ENCODE results near the gene ME3.
"Not testable (repeated sequence)": the region's sequence is repeated elsewhere in the genome, so short reads cannot be mapped to it uniquely, and the experiment has no call there.

ME3 gene

DNA sequence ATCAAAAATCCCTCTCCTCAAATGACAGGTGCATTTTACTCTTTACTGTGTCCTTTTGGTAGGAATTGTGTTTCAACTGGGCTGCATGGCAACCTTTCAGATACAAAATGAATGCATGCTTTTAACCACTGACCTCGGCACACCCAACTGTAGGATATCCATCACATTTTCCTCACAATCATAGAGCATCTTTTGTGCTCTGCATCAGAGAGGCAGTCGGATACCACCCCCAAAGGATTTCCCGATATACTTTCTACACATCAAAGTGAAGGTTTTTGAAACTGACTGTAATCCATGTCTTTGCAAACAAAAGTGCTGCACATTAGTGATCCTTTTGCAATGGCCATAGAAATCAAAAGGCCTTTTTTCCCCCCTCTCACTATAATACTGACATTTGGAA lies 9.1 kb downstream of the ME3 start:
- H3K4me3 ChIP-seq (ENCODE audit: low read depth, low read length): no peak overlapping the region
- TF ChIP-seq CTCF (IDR thresholded peaks at IDR 0.05; ENCODE audit: insufficient read depth, low read depth, low read length, missing control alignments): no peak
- no peak for DNase-seq (ENCODE audit: low read depth)

GRCh38 chr11:86660736-86661135 lies 11.7 kb downstream of the ME3 start:
- no peak for DNase-seq (ENCODE audit: low read depth)
- no peak overlapping the region for H3K4me3 ChIP-seq (ENCODE audit: low read depth, low read length)
- no peak for TF ChIP-seq CTCF (IDR thresholded peaks at IDR 0.05; ENCODE audit: insufficient read depth, low read depth, low read length, missing control alignments)

DNA sequence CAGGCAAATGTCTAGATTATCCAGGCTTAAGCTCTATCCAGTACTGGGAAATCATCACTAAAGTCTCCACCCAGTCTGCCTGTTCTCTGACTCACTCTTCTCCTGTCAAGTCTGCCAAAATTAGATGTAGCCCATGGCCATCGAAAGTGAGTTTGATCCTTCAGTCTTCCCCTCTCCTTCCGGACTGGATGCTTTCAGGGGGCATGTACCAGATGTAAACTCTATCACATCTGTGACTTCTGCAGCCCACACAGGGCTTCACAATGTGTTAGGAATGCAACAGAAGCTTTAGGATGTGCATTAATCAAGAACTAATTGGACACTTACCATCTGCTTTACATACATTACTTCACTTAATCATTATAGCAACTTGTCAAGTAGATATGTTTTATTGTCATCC lies 12.3 kb downstream of the ME3 start:
- no peak for DNase-seq (ENCODE audit: low read depth)
- no peak for TF ChIP-seq CTCF (IDR thresholded peaks at IDR 0.05; ENCODE audit: insufficient read depth, low read depth, low read length, missing control alignments)
- H3K4me3 ChIP-seq (ENCODE audit: low read depth, low read length): no peak overlapping the region

- no peak overlapping the region for H3K4me3 ChIP-seq (ENCODE audit: low read depth, low read length)
- DNase-seq (ENCODE audit: low read depth): no peak
- TF ChIP-seq CTCF (IDR thresholded peaks at IDR 0.05; ENCODE audit: insufficient read depth, low read depth, low read length, missing control alignments): no peak
Observed at GRCh38 chr11:86658534-86658933, 13.9 kb downstream of the ME3 start.

- H3K4me3 ChIP-seq (ENCODE audit: low read depth, low read length); DNase-seq (ENCODE audit: low read depth): not testable (repeated sequence)
Observed at GRCh38 chr11:86645212-86645611, 27.2 kb downstream of the ME3 start.

DNA sequence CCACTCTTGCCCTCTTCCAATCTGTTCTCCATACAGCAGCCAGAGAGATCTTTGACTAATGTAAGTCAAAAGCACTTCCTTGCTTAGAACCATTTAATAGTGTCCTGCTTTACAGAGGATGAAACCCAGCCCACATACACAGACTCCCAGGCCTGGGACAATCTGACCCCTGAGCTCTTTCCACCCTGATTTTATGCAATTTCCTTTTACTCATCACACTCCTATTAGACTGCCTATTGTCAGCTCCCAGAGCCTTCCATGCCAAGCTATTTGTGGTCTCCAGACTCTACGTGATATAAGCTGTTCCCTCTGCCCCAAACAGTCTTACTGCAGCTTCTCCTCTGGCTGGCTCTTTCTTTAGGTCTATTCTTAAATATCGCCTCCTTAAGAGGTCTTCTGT lies 28.1 kb downstream of the ME3 start:
- no peak for DNase-seq (ENCODE audit: low read depth)
- TF ChIP-seq CTCF (IDR thresholded peaks at IDR 0.05; ENCODE audit: insufficient read depth, low read depth, low read length, missing control alignments): no peak
- H3K4me3 ChIP-seq (ENCODE audit: low read depth, low read length): no peak overlapping the region

DNA sequence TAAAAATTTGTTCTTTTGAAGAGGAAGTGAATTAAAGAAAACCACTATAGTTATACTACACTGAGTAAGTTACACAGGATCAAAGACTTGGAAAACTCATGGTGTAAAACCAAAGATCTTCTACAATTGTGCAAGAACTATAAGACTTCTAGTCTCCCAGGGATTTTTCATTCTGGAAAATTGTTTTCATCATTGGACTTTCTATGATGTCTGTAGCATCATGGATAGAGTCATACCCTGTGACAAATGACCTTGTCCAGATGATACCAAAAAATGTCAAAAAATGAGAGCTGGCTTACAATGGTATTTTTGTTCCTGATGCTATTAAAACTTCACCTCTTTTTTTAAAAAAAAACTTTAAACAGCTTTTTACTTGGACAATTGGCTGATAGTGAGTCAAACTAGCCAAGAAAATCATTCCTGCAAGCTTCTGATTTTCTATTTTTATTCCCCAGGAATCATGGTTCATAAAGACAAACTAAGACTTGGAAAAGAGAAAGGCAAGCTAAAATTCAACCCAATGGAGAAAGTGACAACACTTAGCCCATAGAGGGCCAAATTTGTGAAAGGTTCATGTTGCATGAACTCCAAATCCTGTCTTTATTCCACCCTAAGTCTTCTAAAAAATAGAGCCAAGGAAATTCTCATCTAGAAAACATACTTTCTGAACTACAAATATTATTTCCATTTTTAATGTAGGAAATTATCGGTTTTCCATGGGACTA lies 30.7 kb downstream of the ME3 start:
- DNase-seq (ENCODE audit: low read depth): no peak
- TF ChIP-seq CTCF (IDR thresholded peaks at IDR 0.05; ENCODE audit: insufficient read depth, low read depth, low read length, missing control alignments): no peak
- no peak overlapping the region for H3K4me3 ChIP-seq (ENCODE audit: low read depth, low read length)

All from GM12865 (cell line).